ENCODE results near the gene COMMD1.

- TF ChIP-seq, protein P1, sequence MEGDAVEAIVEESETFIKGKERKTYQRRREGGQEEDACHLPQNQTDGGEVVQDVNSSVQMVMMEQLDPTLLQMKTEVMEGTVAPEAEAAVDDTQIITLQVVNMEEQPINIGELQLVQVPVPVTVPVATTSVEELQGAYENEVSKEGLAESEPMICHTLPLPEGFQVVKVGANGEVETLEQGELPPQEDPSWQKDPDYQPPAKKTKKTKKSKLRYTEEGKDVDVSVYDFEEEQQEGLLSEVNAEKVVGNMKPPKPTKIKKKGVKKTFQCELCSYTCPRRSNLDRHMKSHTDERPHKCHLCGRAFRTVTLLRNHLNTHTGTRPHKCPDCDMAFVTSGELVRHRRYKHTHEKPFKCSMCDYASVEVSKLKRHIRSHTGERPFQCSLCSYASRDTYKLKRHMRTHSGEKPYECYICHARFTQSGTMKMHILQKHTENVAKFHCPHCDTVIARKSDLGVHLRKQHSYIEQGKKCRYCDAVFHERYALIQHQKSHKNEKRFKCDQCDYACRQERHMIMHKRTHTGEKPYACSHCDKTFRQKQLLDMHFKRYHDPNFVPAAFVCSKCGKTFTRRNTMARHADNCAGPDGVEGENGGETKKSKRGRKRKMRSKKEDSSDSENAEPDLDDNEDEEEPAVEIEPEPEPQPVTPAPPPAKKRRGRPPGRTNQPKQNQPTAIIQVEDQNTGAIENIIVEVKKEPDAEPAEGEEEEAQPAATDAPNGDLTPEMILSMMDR (conservative IDR thresholded peaks at IDR 0.05; ENCODE audit: low read depth, low read length): no peak
- TF ChIP-seq EZH2phosphoT487 (IDR thresholded peaks at IDR 0.05; ENCODE audit: borderline replicate concordance, low read length): no peak
Measured at GRCh38 chr2:62181843-62182242, 276.4 kb downstream of the COMMD1 start.

Data from PC-3 (cell line).